Stimulated activated effector memory CD8-positive, alpha-beta T cell treated with anti-CD3 and anti-CD28 coated beads, Interleukin-12 subunit alpha, Interleukin-12 subunit beta, amount 100 ng/mL, for 72 hours (primary cell): Measurements from ENCODE around the gene ITGAX.
"Not testable (repeated sequence)": the region's sequence is repeated elsewhere in the genome, so short reads cannot be mapped to it uniquely, and the experiment has no call there.

Source experiments
- ATAC-seq: fragments of 150-1000 bp; cut with Tn5 transposase; 2 replicates; pipeline ENCODE4 v1.10.0; 2021
- DNase-seq, 2 donors: peaks; one replicate each; pipeline ENCODE4 v3.0.0; 2021 to 2022; ENCODE audit warnings: low spot score in 2 of 2
- H3K27ac Mint-ChIP-seq: one replicate; pipeline ENCODE4 v1.8.0; 2022; ENCODE audit warnings: mild to moderate bottlenecking, mixed read lengths
- H3K36me3 Mint-ChIP-seq: one replicate; pipeline ENCODE4 v1.8.0; 2022; ENCODE audit warnings: mild to moderate bottlenecking, mixed read lengths
- H3K4me1 Mint-ChIP-seq: one replicate; pipeline ENCODE4 v1.8.0; 2022; ENCODE audit warnings: mixed read lengths
- H3K4me3 Mint-ChIP-seq: one replicate; pipeline ENCODE4 v1.8.0; 2022; ENCODE audit warnings: mild to moderate bottlenecking, mixed read lengths
- H3K9me3 Mint-ChIP-seq: one replicate; pipeline ENCODE4 v1.8.0; 2022; ENCODE audit warnings: mixed read lengths

The ITGAX gene

DNA sequence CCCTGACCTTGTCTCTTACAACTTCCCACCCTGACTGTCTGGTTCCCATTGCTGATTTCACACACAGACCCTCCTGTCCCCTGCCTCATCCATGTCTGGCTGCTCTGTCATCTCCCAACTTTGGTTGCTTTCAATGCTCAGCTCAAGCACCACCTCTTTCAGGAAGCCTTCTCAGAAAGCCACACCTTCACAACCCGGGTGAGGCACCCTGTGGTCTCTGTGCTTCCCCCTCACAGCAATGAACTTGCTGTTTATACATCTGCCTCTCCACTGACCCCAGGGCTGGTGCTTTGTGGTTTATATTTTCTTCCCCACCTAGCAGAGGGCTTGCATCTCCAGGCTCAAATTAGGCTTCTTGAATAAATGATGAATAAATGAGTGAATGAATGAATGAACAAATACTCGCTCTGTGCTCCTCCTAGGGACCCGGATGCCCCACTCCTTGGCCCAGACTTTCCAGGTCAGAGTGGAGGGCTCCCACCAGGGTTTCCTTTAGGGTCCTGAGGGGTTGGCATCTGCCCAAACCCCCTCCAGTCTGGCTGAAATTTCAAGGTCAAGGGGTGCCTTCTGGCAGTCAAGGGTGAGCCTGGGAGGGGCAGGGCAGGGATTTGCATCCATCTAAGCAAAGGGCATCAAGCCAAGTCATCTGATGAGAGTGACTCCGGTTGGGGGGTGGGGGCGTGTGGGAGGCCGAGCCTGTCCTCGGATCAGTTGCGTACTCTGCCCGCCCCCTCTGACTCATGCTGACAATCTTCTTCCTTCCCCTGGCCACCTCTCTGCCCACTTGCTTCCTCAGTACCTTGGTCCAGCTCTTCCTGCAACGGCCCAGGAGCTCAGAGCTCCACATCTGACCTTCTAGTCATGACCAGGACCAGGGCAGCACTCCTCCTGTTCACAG lies at the start of gene ITGAX:
Gene ITGAX, plus strand, starts transcription at position 783 of the 898 bp plus-strand sequence. Its CDS starts 79 bp downstream, at position 862.
- Mint-ChIP-seq H3K36me3 (peaks cover 23% of the 10 kb centered on the region), H3K27ac (peak within 1 kb of the TSS; percentile 91), H3K4me3 (peak within 1 kb of the TSS; percentile 87), H3K4me1 (peaks cover 76% of the 10 kb centered on the region), H3K9me3 (no peaks in the 10 kb centered on the region)
- ATAC-seq (peak; percentile 88), DNase-seq (peak; percentile 55 to 88)

DNA sequence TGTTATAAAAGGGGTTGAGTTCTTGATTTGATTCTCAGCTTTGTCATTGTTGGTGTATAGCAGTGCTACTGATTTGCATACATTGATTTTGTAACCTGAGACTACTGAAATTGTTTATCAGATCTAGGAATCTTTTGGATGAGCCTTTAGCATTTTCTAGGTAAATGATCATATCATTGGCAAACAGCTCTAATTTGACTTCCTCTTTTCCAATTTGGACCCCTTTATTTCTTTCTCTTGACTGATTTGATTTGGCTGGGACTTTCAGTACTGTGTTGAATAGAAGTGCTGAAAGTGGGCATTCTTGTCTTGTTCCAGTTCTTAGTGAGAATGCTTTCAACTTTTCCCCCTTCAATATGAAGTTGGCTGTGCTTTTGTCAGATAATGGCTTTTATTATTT lies 49.8 kb upstream of the ITGAX start:
- ATAC-seq (no peak), DNase-seq (no peak)
- Mint-ChIP-seq H3K9me3 (no peaks in the 10 kb centered on the region), H3K4me3 (no peak overlapping the region), H3K27ac (no peak overlapping the region), H3K4me1 (peaks cover 14% of the 10 kb centered on the region), H3K36me3 (no peaks in the 10 kb centered on the region)

DNA sequence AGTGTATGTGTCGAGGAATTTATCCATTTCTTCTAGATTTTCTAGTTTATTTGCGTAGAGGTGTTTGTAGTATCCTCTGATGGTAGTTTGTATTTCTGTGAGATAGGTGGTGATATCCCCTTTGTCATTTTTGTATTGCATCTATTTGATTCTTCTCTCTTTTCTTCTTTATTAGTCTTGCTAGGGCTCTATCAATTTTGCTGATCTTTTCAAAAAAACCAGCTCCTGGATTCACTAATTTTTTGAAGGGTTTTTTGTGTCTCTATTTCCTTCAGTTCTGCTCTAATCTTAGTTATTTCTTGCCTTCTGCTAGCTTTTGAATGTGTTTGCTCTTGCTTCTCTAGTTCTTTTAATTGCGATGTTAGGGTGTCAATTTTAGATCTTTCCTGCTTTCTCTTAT lies 46.6 kb upstream of the ITGAX start:
- H3K27ac Mint-ChIP-seq, DNase-seq, ATAC-seq, H3K4me3 Mint-ChIP-seq, H3K4me1 Mint-ChIP-seq, H3K9me3 Mint-ChIP-seq, H3K36me3 Mint-ChIP-seq: not testable (repeated sequence)

DNA sequence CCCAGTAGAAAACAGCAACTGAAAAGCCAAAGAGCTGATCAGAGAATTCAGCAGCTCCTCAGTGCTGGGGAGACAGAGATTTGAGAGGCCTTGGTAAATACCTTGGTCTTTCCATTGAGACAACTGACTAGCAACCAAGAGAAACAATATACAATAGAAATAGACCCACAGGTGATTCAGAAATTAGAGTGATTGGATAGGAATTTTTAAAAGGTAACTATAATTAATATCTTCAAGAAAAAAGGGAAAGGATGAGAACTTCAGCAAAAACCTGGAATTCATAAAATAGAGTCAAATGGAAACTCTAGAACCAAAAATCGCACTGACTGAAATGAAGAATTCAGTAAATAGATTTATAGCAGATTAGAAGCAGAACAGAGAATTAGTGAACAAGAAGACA lies 32.5 kb upstream of the ITGAX start:
- peaks cover 5% of the 10 kb centered on the region for H3K4me1 Mint-ChIP-seq
- ATAC-seq = no peak
- H3K9me3 Mint-ChIP-seq = peaks cover 14% of the 10 kb centered on the region
- no peak for DNase-seq
- no peaks in the 10 kb centered on the region for H3K36me3 Mint-ChIP-seq
- H3K4me3 Mint-ChIP-seq = no peak overlapping the region
- no peak overlapping the region for H3K27ac Mint-ChIP-seq

DNA sequence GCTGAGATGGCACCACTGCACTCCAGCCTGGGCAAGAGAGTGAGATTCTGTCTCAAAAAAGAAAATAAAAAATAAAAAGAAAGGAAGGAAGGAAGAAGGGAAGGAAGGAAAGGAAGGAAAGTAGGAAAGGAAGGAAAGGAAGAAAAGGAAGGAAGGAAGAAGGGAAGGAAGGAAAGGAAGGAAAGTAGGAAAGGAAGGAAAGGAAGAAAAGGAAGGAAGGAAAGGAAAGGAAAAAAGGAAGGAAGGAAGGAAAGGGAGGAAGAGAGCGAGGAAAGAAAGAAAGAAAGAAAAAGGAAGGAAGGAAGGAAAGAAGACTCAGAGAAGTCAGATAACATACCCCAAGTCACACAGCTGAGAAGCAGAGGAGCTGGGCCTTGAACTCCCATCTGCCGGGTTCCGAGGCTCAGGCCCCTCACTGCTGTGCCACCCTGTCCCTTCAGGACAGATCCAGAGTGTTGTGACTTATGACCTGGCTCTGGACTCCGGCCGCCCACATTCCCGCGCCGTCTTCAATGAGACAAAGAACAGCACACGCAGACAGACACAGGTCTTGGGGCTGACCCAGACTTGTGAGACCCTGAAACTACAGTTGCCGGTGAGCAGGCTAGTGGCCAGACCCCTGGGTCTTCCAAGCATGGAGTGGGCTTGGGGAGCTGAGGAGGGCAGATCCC lies 30.9 kb upstream of the ITGAX start:
- ATAC-seq (no peak), DNase-seq (no peak)
- H3K36me3 Mint-ChIP-seq = no peaks in the 10 kb centered on the region
- H3K4me1 Mint-ChIP-seq = peaks cover 14% of the 10 kb centered on the region
- no peak overlapping the region for H3K27ac Mint-ChIP-seq
- H3K4me3 Mint-ChIP-seq = no peak overlapping the region
- H3K9me3 Mint-ChIP-seq = peaks cover 10% of the 10 kb centered on the region

DNA sequence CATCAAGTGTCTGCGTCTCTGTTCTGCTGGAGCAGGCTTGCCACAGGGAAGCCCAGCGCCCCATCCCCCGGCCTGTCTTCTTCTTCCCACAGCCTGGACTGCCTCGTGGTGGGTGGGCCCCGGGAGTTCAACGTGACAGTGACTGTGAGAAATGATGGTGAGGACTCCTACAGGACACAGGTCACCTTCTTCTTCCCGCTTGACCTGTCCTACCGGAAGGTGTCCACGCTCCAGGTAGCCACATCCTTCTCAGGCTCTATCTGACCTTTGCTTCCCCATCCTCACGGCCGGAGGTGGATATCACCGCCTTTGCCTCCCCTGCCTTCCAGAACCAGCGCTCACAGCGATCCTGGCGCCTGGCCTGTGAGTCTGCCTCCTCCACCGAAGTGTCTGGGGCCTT lies 29.8 kb upstream of the ITGAX start:
- Mint-ChIP-seq H3K4me1 (peaks cover 14% of the 10 kb centered on the region), H3K9me3 (peaks cover 10% of the 10 kb centered on the region), H3K4me3 (no peak overlapping the region), H3K27ac (no peak overlapping the region), H3K36me3 (no peaks in the 10 kb centered on the region)
- DNase-seq (no peak), ATAC-seq (no peak)

DNA sequence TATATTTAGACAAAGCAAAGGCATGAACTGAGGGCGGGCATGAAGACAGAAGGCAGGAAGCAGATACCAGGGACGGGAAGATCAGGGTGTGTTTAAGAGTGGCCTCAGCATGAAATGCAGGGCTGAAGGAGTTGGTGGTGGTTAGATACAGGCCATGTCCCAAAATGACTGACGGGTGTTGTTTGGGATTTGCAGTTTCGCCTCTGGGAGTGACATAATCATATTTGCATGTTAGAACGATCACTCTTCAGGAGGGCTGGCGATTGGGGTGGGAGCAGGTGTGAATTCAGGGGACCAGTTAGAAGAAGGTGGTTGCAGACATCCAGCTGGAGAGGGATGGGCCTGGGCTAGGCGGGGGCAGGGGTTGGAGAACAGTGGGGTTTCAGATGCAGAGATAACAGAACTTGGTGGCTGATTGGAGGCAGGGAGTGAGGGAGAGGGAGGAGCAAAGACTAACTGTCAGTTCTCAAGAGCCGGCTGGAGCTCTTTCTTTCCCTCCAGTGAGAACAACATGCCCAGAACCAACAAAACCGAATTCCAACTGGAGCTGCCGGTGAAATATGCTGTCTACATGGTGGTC lies 27.2 kb upstream of the ITGAX start:
- ATAC-seq (no peak), DNase-seq (no peak)
- peaks cover 4% of the 10 kb centered on the region for H3K9me3 Mint-ChIP-seq
- no peak overlapping the region for H3K4me3 Mint-ChIP-seq
- H3K36me3 Mint-ChIP-seq = no peaks in the 10 kb centered on the region
- H3K4me1 Mint-ChIP-seq = peaks cover 30% of the 10 kb centered on the region
- no peak overlapping the region for H3K27ac Mint-ChIP-seq

DNA sequence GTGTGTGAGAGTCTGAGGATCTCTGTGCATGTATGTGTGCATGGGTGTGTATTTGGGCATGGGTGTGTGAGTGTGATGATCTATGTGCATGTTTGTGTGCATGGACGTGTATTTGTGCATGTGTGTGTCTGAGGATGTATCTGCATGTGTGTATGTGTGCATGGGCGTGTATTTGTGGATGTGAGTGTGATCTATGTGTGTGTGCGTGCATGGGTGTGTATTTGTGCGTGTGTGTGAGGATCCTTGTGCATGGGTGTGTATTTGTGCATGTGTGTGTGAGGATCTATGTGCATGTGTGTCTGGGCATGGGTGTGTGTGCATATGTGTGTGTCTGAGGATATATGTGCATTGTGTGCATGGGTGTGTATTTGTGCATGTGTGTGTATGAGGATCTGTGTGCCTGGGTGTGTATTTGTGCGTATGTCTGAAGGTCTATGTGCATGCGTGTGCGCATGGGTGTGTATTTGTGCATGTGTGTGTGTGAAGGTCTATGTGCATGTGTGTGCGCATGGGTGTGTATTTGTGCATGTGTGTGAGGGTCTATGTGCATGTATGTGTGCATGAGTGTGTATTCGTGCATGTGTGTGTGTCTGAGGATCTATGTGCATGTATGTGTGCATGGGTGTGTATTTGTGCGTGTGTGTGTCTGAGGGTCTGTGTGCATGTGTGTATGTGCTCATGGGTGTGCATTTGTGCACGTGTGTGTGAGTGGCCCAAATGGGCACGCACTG lies 26.5 kb upstream of the ITGAX start:
- Mint-ChIP-seq H3K4me3 (no peak overlapping the region), H3K4me1 (peaks cover 30% of the 10 kb centered on the region), H3K9me3 (no peaks in the 10 kb centered on the region), H3K36me3 (no peaks in the 10 kb centered on the region), H3K27ac (no peak overlapping the region)
- DNase-seq = no peak
- no peak for ATAC-seq

DNA sequence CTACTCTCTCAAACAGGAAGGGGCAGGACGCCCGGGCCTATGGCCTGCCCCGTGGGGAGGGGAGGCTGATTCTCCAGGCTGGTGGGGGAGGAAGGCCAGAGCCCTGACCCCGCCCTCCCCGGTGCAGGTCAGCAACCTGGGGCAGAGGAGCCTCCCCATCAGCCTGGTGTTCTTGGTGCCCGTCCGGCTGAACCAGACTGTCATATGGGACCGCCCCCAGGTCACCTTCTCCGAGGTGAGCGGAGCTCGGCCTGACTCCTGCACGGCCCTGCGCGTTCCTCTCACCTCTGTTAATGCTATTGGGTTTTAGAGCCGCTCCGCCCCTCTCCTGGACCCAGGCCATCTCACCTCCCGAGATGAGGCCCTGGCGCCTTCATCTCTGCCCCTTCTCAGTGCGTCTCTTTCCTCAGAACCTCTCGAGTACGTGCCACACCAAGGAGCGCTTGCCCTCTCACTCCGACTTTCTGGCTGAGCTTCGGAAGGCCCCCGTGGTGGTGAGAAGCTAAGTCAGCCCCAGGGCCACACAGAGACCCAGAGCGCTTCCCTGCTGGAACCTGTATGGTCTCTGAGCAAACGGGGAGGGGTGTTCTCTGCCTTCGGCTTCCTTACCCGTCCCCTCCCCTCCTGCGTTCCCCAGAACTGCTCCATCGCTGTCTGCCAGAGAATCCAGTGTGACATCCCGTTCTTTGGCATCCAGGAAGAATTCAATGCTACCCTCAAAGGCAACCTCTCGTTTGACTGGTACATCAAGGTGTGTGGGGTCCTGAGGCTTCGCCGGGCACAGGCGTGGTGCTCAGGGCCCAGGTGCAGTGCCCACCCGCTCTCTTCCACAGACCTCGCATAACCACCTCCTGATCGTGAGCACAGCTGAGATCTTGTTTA lies 25.1 kb upstream of the ITGAX start:
- DNase-seq (peak in 1 of 2 donors; percentile 45), ATAC-seq (no peak)
- Mint-ChIP-seq H3K4me3 (peak overlapping the region; percentile 73), H3K36me3 (no peaks in the 10 kb centered on the region), H3K4me1 (peaks cover 30% of the 10 kb centered on the region), H3K27ac (peak overlapping the region; percentile 82), H3K9me3 (no peaks in the 10 kb centered on the region)

DNA sequence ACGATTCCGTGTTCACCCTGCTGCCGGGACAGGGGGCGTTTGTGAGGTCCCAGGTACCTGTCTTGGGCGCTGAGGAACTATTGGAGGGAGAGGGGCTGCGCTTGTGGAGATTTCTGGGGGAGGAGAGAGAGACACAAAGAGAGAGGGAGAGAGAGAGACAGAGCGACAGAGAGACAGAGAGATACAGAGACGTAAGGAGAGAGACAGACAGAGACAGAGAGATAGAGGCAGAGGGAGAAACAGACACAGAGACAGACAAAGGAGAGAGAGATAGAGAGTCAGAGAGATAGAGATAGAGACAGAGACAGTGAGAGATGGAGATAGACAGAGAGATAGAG lies 24.5 kb upstream of the ITGAX start:
- H3K4me1 Mint-ChIP-seq = peaks cover 26% of the 10 kb centered on the region
- DNase-seq (no peak), ATAC-seq (no peak)
- peak overlapping the region; percentile 82 for H3K27ac Mint-ChIP-seq
- no peaks in the 10 kb centered on the region for H3K36me3 Mint-ChIP-seq
- H3K9me3 Mint-ChIP-seq = no peaks in the 10 kb centered on the region
- H3K4me3 Mint-ChIP-seq = peak overlapping the region; percentile 73

DNA sequence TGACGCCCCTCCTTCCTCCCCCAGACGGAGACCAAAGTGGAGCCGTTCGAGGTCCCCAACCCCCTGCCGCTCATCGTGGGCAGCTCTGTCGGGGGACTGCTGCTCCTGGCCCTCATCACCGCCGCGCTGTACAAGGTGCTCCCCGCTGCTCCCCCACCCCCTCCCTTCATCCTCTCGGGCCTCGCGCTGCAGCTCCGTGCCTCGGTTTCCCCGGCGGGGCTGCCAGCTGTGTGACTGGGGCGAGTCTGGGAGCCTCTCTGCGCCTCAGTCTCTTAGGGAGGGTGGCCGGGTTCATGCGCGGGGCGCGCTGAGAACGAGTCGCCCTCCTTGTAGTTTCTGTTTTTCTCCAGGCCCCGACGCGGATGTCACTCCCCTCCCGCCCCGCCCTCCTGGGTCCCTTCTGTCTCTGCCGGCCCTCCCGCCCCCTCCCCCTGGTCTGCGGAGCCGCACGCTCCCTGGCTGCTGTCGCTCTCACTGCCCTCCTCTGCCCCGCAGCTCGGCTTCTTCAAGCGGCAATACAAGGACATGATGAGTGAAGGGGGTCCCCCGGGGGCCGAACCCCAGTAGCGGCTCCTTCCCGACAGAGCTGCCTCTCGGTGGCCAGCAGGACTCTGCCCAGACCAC lies 23.7 kb upstream of the ITGAX start:
- H3K9me3 Mint-ChIP-seq = no peaks in the 10 kb centered on the region
- H3K27ac Mint-ChIP-seq = peak overlapping the region; percentile 82
- peaks cover 25% of the 10 kb centered on the region for H3K4me1 Mint-ChIP-seq
- H3K36me3 Mint-ChIP-seq = no peaks in the 10 kb centered on the region
- ATAC-seq = peak; percentile 76
- peak overlapping the region; percentile 73 for H3K4me3 Mint-ChIP-seq
- DNase-seq = peak in 1 of 2 donors; percentile 51

DNA sequence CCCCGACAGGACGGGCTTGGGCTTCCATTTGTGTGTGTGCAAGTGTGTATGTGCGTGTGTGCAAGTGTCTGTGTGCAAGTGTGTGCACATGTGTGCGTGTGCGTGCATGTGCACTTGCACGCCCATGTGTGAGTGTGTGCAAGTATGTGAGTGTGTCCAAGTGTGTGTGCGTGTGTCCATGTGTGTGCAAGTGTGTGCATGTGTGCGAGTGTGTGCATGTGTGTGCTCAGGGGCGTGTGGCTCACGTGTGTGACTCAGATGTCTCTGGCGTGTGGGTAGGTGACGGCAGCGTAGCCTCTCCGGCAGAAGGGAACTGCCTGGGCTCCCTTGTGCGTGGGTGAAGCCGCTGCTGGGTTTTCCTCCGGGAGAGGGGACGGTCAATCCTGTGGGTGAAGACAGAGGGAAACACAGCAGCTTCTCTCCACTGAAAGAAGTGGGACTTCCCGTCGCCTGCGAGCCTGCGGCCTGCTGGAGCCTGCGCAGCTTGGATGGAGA lies 23.1 kb upstream of the ITGAX start:
- Mint-ChIP-seq H3K4me3 (peak overlapping the region; percentile 73), H3K9me3 (no peaks in the 10 kb centered on the region), H3K4me1 (peaks cover 25% of the 10 kb centered on the region), H3K27ac (no peak overlapping the region), H3K36me3 (no peaks in the 10 kb centered on the region)
- ATAC-seq (peak; percentile 4), DNase-seq (no peak)

DNA sequence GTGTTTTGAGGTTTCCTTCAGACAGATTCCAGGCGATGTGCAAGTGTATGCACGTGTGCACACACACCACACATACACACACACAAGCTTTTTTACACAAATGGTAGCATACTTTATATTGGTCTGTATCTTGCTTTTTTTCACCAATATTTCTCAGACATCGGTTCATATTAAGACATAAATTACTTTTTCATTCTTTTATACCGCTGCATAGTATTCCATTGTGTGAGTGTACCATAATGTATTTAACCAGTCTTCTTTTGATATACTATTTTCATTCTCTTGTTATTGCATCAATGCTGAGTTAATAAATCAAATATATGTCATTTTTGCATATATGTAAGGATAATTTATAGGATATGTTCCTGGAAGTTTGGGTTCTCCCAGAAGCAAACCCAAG lies 22.4 kb upstream of the ITGAX start:
- Mint-ChIP-seq H3K27ac (no peak overlapping the region), H3K36me3 (no peaks in the 10 kb centered on the region), H3K4me3 (peak overlapping the region; percentile 73), H3K4me1 (peaks cover 27% of the 10 kb centered on the region), H3K9me3 (no peaks in the 10 kb centered on the region)
- no peak for DNase-seq
- no peak for ATAC-seq
